NT2/D1 (cell line): ENCODE data around the gene AFF1.

Source experiments
- DNase-seq: peaks from one replicate; pipeline ENCODE4 v3.0.0-alpha.2; 2011; ENCODE audit warnings: low read depth, low spot score
- H3K27me3 ChIP-seq: 2 replicates; pipeline ENCODE4 v1.6.0; 2011; ENCODE audit warnings: mild to moderate bottlenecking; ENCODE audit not compliant: insufficient read length, insufficient read depth
- H3K36me3 ChIP-seq: 2 replicates; pipeline ENCODE4 v1.6.1; 2011; ENCODE audit warnings: mild to moderate bottlenecking, low read length, mixed read lengths; ENCODE audit not compliant: insufficient read depth, insufficient read length
- H3K4me1 ChIP-seq: 2 replicates; pipeline ENCODE4 v1.5.1; 2011; ENCODE audit not compliant: insufficient read depth, insufficient read length
- H3K4me3 ChIP-seq: 2 replicates; pipeline ENCODE4 v1.5.1; 2011; ENCODE audit warnings: low read depth; ENCODE audit not compliant: insufficient read length
- H3K9ac ChIP-seq: 2 replicates; pipeline ENCODE4 v1.6.0; 2011; ENCODE audit warnings: low read depth; ENCODE audit not compliant: insufficient read length
- H3K9me3 ChIP-seq: 2 replicates; pipeline ENCODE4 v1.5.1; 2011; ENCODE audit warnings: mild to moderate bottlenecking, low read length; ENCODE audit not compliant: insufficient read depth
- SUZ12 ChIP-seq: IDR thresholded peaks from 2 replicates; pipeline ENCODE4 v1.6.1; 2011; ENCODE audit not compliant: insufficient read length, insufficient read depth; ENCODE audit errors: extremely low read depth
- YY1 ChIP-seq: IDR thresholded peaks from 2 replicates; pipeline ENCODE4 v1.6.1; 2011; ENCODE audit not compliant: insufficient read length, insufficient read depth
- ZNF274 ChIP-seq: IDR thresholded peaks from 2 replicates; pipeline ENCODE4 v1.6.1; 2011; ENCODE audit warnings: mild to moderate bottlenecking, low read depth, low read length

The AFF1 gene

GRCh38 chr4:86926435-86927086, 8.2 kb upstream of the AFF1 start:
- Histone ChIP-seq H3K9me3 (no peaks in the 10 kb centered on the region), H3K4me1 (no peaks in the 10 kb centered on the region), H3K36me3 (peaks cover 8% of the 10 kb centered on the region), H3K4me3 (no peak overlapping the region), H3K27me3 (no peaks in the 10 kb centered on the region), H3K9ac (no peak overlapping the region)
- TF ChIP-seq YY1 (no peak), ZNF274 (no peak), SUZ12 (no peak)
- DNase-seq: no peak

GRCh38 chr4:86927843-86928395, 6.9 kb upstream of the AFF1 start:
- Histone ChIP-seq H3K4me3 (no peak overlapping the region), H3K36me3 (peaks cover 9% of the 10 kb centered on the region), H3K4me1 (no peaks in the 10 kb centered on the region), H3K9me3 (no peaks in the 10 kb centered on the region), H3K9ac (no peak overlapping the region), H3K27me3 (no peaks in the 10 kb centered on the region)
- no peak for DNase-seq
- TF ChIP-seq SUZ12 (no peak), YY1 (no peak), ZNF274 (no peak)

- peaks cover 9% of the 10 kb centered on the region for H3K36me3 ChIP-seq
- no peak for TF ChIP-seq YY1
- TF ChIP-seq ZNF274: no peak
- TF ChIP-seq SUZ12: no peak
- no peak for DNase-seq
Observed at GRCh38 chr4:86928400-86929255, 6.2 kb upstream of the AFF1 start.

GRCh38 chr4:86934147-86934770, 552 bp upstream of the AFF1 start:
- H3K4me3 ChIP-seq: peak overlapping the region; percentile 26
- no peaks in the 10 kb centered on the region for H3K9me3 ChIP-seq
- no peaks in the 10 kb centered on the region for H3K4me1 ChIP-seq
- H3K9ac ChIP-seq: peak overlapping the region; percentile 43
- no peak for TF ChIP-seq SUZ12
- TF ChIP-seq YY1: no peak
- TF ChIP-seq ZNF274: no peak
- peaks cover 9% of the 10 kb centered on the region for H3K36me3 ChIP-seq
- H3K27me3 ChIP-seq: no peaks in the 10 kb centered on the region
- DNase-seq: no peak

More at GRCh38 chr4:86928400-86929255, 6.2 kb upstream of the AFF1 start:
- no peak overlapping the region for H3K9ac ChIP-seq
- H3K27me3 ChIP-seq: no peaks in the 10 kb centered on the region
- H3K4me3 ChIP-seq: no peak overlapping the region
- no peaks in the 10 kb centered on the region for H3K9me3 ChIP-seq
- H3K4me1 ChIP-seq: no peaks in the 10 kb centered on the region

GRCh38 chr4:86935566-86935852, 698 bp downstream of the AFF1 start:
- TF ChIP-seq ZNF274 (no peak), SUZ12 (no peak), YY1 (no peak)
- H3K9ac ChIP-seq: peak overlapping the region; percentile 93
- peaks cover 8% of the 10 kb centered on the region for H3K36me3 ChIP-seq
- H3K4me3 ChIP-seq: peak overlapping the region; percentile 80
- no peaks in the 10 kb centered on the region for H3K4me1 ChIP-seq
- no peak for DNase-seq
- no peaks in the 10 kb centered on the region for H3K9me3 ChIP-seq
- no peaks in the 10 kb centered on the region for H3K27me3 ChIP-seq

GRCh38 chr4:86935853-86936733, 1.3 kb downstream of the AFF1 start:
- Histone ChIP-seq H3K4me1 (no peaks in the 10 kb centered on the region), H3K27me3 (no peaks in the 10 kb centered on the region), H3K4me3 (peak overlapping the region; percentile 80), H3K9me3 (no peaks in the 10 kb centered on the region), H3K36me3 (peaks cover 6% of the 10 kb centered on the region), H3K9ac (peak overlapping the region; percentile 93)
- peak; percentile 73 for DNase-seq
- no peak for TF ChIP-seq ZNF274
- TF ChIP-seq SUZ12: no peak
- no peak for TF ChIP-seq YY1
